ENCODE results near the gene NBPF20.
A peak's percentile ranks its signal among the peaks of the same experiment; 100 is the strongest.
"Not testable (repeated sequence)": the region's sequence is repeated elsewhere in the genome, so short reads cannot be mapped to it uniquely, and the experiment has no call there.

Gene NBPF20

DNA sequence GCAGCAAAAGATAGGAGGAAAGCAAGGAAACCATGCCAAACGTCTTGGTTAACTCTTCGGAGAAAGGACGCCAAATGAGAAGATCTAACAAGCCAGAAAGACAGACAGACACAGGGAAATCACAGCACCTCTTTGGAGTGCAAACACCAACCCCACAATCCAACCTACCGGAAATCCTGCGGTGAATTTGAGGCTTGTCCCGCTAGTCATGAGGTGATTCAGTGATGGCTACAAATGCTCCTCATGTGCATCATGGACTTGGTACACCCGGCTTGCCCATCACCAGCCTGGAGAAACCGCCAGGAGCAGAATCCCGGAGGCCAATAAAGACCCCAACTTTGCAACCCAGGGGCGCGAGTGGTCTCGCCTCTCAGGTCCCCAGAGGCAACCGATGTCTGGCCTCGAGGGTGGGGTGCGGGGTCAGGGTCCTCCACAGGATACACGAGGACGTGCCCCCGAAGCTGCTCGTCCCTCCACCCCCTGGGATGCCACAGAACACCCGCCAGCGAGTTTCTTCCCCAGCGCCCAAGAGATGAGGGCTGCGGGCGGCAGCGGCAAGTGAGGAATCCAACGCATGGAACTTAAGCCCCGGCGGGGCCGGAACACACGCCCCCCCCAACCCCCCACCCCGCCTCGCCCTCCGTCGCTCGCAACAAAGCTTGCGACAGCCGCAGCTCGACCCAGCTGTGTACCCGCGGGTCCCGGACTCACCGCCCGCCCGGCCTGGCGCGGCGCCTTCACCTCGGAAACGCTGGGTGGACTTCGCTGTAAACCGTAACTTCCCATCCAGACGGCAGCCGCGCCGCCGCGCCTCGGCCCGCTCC, 579 bp downstream of the NBPF20 start:
- DNase-seq = peak; percentile 13 to 28

DNA sequence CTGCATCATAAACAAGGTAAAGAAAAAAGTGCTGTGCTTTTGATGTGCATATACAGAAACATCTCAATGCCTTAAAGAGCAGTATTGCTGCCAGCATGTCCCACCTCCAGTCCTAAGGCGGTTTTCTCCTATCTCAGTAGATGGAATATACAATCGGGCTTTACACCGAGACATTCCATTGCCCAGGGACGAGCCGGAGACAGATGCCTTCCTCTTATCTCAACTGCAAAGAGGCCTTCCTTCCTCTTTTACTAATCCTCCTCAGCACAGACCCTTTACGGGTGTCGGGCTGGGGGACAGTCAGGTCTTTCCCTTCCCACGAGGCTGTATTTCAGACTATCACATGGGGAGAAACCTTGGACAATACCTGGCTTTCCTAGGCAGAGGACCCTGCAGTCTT, 10.3 kb downstream of the NBPF20 start:
- DNase-seq = not testable (repeated sequence)

DNA sequence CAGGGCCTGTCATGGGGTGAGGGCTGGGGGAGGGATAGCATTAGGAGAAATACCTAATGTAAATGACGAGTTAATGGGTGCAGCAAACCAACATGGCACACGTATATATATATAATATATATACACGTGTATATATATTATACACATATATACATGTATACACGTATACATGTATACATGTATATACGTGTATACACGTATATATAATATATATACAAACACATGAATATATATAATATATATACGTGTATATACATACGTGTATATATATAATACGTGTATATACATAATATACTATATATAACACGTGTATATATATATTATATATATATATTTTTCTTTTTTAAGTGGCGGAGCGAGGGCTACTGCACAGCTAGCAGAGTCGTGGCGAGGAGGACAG, 18.1 kb downstream of the NBPF20 start:
- not testable (repeated sequence) for DNase-seq

DNA sequence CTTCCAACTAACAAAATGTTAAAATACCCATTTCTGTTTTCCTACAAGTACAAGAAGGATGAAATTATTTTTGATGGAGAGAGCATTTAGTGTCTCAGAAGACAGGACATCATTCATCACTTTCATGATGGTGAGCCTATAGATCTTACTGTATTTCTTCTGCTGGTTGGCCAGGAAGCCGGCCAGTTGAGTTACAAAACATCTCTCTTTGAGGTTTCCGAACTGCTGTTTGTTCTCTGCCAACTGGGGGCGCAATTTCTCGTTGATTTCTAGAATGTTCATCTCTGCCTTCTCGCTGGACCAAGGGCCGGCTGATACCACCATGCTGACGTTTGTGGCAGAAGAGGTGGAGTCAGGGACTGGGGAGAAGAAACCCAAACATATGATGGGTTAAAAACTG, 20.5 kb downstream of the NBPF20 start:
- not testable (repeated sequence) for DNase-seq

DNA sequence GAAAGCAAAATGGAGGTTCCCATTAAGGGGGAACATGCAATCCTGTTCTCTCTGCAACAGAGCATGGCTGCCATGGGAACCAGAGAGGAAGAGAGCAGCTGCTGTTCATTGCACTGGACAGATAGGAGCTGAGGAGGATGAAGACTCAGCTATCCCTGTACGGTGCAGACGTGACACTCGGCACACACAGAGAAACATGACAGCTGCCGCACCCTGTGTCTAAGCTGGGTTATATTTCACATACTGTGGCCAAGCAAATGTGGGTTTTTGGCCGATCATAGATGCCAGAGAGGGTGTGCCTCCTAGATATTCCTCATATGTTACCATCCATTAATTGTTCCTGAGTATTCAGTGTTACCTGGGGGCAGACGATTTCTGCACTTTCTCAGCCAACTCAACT, 24.7 kb downstream of the NBPF20 start:
- DNase-seq = not testable (repeated sequence)
